BLaER1 (cell line): Measurements from ENCODE around the gene BST1.
A peak's percentile ranks its signal among the peaks of the same experiment; 100 is the strongest.

Experiments used
- H3K27ac ChIP-seq: shearing (Covaris generic); formaldehyde crosslinking; 2 replicates; pipeline ENCODE4 v1.8.1; 2022
- H3K27me3 ChIP-seq: shearing (Covaris generic); formaldehyde crosslinking; 2 replicates; pipeline ENCODE4 v1.8.1; 2022
- H3K36me3 ChIP-seq: shearing (Covaris generic); formaldehyde crosslinking; 2 replicates; pipeline ENCODE4 v1.8.1; 2022
- H3K4me1 ChIP-seq: shearing (Covaris generic); formaldehyde crosslinking; 2 replicates; pipeline ENCODE4 v1.8.1; 2022
- H3K4me2 ChIP-seq: shearing (Covaris generic); formaldehyde crosslinking; 2 replicates; pipeline ENCODE4 v1.8.1; 2022
- H3K4me3 ChIP-seq: shearing (Covaris generic); formaldehyde crosslinking; 2 replicates; pipeline ENCODE4 v1.8.1; 2022
- H3K9ac ChIP-seq: shearing (Covaris generic); formaldehyde crosslinking; 2 replicates; pipeline ENCODE4 v1.8.1; 2022
- H3K9me3 ChIP-seq: shearing (Covaris generic); formaldehyde crosslinking; 2 replicates; pipeline ENCODE4 v1.8.1; 2022
- H4K20me1 ChIP-seq: shearing (Covaris generic); formaldehyde crosslinking; 2 replicates; pipeline ENCODE4 v1.8.1; 2022
- Cebpa-rat ChIP-seq: shearing (Covaris generic); IDR thresholded peaks from 2 replicates; pipeline ENCODE4 v1.8.1; 2022

Gene BST1

GRCh38 chr4:15779809-15780208 is 76.9 kb downstream of the BST1 start:
- Histone ChIP-seq H4K20me1 (no peaks in the 10 kb centered on the region), H3K4me3 (peak overlapping the region; percentile 90), H3K9ac (peak overlapping the region; percentile 90), H3K27ac (peak overlapping the region; percentile 95), H3K36me3 (peaks cover 44% of the 10 kb centered on the region), H3K9me3 (peaks cover 35% of the 10 kb centered on the region), H3K4me2 (peak overlapping the region; percentile 83), H3K27me3 (no peaks in the 10 kb centered on the region), H3K4me1 (peaks cover 74% of the 10 kb centered on the region)
- TF ChIP-seq Cebpa-rat = no peak

DNA sequence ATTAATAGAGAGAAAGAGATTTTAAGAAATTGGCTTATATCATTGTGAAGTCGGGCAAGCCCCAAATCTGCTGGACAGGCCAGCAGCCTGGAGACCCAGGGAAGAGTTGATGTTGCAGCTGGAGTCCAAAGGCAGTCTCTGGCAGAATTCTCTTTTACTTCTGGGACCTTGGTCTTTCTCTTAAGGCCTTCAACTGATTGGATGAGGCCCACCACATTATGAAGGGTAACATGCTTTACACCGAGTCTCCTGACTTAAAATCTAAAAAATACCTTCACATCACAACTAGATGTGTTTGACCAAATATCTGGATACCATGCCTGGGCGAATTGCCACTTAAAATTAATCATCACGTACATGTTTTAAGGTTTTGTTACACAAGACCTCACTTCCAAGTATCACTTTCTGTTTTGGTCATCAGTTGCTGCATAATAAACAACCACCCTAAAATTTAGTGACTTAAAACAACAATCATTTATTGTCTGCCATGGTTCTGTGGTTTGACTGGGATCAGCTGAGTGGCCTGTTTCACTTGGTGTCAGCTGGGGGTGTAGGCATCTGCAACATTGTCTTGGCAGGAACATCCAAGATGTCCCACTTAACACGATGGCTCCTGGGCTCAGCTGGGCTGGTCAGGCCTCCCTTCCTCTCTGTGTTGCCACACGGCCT is 78.7 kb downstream of the BST1 start:
- H3K9ac ChIP-seq = no peak overlapping the region
- no peak for TF ChIP-seq Cebpa-rat

More for the DNA sequence above, 78.7 kb downstream of the BST1 start:
- Histone ChIP-seq H3K27me3 (no peaks in the 10 kb centered on the region), H3K4me2 (peak overlapping the region; percentile 83), H3K4me3 (peak overlapping the region; percentile 90), H4K20me1 (peaks cover 3% of the 10 kb centered on the region; the same call in 1 of the 2 replicates), H3K9me3 (peaks cover 53% of the 10 kb centered on the region), H3K4me1 (peaks cover 60% of the 10 kb centered on the region), H3K36me3 (peaks cover 61% of the 10 kb centered on the region), H3K27ac (peak overlapping the region; percentile 95)
